Duodenal mucosa (tissue), 2 donors: ENCODE data around the gene C12orf42.

Experiments used
- H3K27ac ChIP-seq: one replicate; pipeline ENCODE4 v1.7.0; 2013; ENCODE audit warnings: low read depth, low read length
- H3K27me3 ChIP-seq, 2 donors: one replicate each; pipeline ENCODE4 v1.7.0; 2013; ENCODE audit warnings: low read length in 2 of 2, control low read depth in 1 of 2; ENCODE audit not compliant: insufficient read depth in 2 of 2, control insufficient read depth in 1 of 2
- H3K36me3 ChIP-seq, 2 donors: one replicate each; pipeline ENCODE4 v1.7.0; 2013; ENCODE audit warnings: low read length in 2 of 2, control low read depth in 1 of 2; ENCODE audit not compliant: insufficient read depth in 2 of 2, control insufficient read depth in 1 of 2
- H3K4me1 ChIP-seq, 2 donors: one replicate each; pipeline ENCODE4 v1.7.0; 2013; ENCODE audit warnings: low read length in 2 of 2, control low read depth in 1 of 2; ENCODE audit not compliant: insufficient read depth in 2 of 2, control insufficient read depth in 1 of 2
- H3K4me3 ChIP-seq, 2 donors: one replicate each; pipeline ENCODE4 v1.7.0; 2013; ENCODE audit warnings: low read length in 2 of 2, low read depth in 1 of 2
- H3K9ac ChIP-seq, 2 donors: one replicate each; pipeline ENCODE4 v1.7.0; 2013; ENCODE audit warnings: low read length in 2 of 2, low read depth in 1 of 2
- H3K9me3 ChIP-seq, 2 donors: one replicate each; pipeline ENCODE4 v1.7.0; 2013; ENCODE audit warnings: low read length in 2 of 2, control low read depth in 1 of 2; ENCODE audit not compliant: control insufficient read depth in 1 of 2

C12orf42 gene

DNA sequence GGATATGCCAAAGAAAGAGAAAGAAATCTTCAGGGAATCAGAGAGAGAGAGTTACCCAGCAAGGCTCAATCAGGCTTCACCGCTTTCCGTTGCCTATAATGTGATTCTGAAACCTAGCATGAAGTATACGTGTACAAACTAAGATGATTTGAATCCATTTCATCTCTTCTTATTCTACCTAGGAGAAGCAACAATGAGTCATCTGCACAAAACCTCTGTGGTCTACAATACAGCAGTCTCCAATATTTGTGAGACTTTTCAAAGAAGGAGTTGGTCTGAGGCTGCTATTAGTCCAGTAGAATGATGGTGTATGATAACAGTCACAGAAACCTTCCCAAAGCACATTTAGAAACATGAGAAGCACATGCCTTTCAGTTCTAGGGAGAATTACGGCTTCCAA is 141.9 kb downstream of the C12orf42 start:
- H3K9me3 ChIP-seq, result no peaks in the 10 kb centered on the region
- H3K9ac ChIP-seq, result no peak overlapping the region
- no peaks in the 10 kb centered on the region for H3K27me3 ChIP-seq
- no peak overlapping the region for H3K4me3 ChIP-seq
- H3K36me3 ChIP-seq, result no peaks in the 10 kb centered on the region
- no peaks in the 10 kb centered on the region for H3K4me1 ChIP-seq
- H3K27ac ChIP-seq, result no peak overlapping the region

- Histone ChIP-seq H3K4me1 (no peaks in the 10 kb centered on the region), H3K4me3 (no peak overlapping the region), H3K27ac (no peak overlapping the region), H3K9me3 (no peaks in the 10 kb centered on the region), H3K27me3 (no peaks in the 10 kb centered on the region), H3K36me3 (no peaks in the 10 kb centered on the region), H3K9ac (no peak overlapping the region)
These were observed 145.7 kb downstream of the C12orf42 start for GRCh38 chr12:103350116-103350515.

GRCh38 chr12:103348935-103349334 is 146.8 kb downstream of the C12orf42 start:
- no peak overlapping the region for H3K27ac ChIP-seq
- H3K27me3 ChIP-seq, result no peaks in the 10 kb centered on the region
- no peaks in the 10 kb centered on the region for H3K4me1 ChIP-seq
- no peaks in the 10 kb centered on the region for H3K36me3 ChIP-seq
- no peaks in the 10 kb centered on the region for H3K9me3 ChIP-seq
- no peak overlapping the region for H3K9ac ChIP-seq
- H3K4me3 ChIP-seq, result no peak overlapping the region

GRCh38 chr12:103336940-103337339 is 158.8 kb downstream of the C12orf42 start:
- Histone ChIP-seq H3K9me3 (no peaks in the 10 kb centered on the region), H3K36me3 (no peaks in the 10 kb centered on the region), H3K27ac (no peak overlapping the region), H3K4me3 (no peak overlapping the region), H3K27me3 (no peaks in the 10 kb centered on the region), H3K4me1 (no peaks in the 10 kb centered on the region), H3K9ac (no peak overlapping the region)

GRCh38 chr12:103334466-103334865 is 161.3 kb downstream of the C12orf42 start:
- H3K4me1 ChIP-seq, result no peaks in the 10 kb centered on the region
- no peaks in the 10 kb centered on the region for H3K27me3 ChIP-seq
- H3K36me3 ChIP-seq, result no peaks in the 10 kb centered on the region
- H3K27ac ChIP-seq, result no peak overlapping the region
- H3K9ac ChIP-seq, result no peak overlapping the region
- H3K4me3 ChIP-seq, result no peak overlapping the region
- H3K9me3 ChIP-seq, result no peaks in the 10 kb centered on the region

- H3K27ac ChIP-seq, result no peak overlapping the region
These were observed 162.1 kb downstream of the C12orf42 start for GRCh38 chr12:103333676-103334075.

DNA sequence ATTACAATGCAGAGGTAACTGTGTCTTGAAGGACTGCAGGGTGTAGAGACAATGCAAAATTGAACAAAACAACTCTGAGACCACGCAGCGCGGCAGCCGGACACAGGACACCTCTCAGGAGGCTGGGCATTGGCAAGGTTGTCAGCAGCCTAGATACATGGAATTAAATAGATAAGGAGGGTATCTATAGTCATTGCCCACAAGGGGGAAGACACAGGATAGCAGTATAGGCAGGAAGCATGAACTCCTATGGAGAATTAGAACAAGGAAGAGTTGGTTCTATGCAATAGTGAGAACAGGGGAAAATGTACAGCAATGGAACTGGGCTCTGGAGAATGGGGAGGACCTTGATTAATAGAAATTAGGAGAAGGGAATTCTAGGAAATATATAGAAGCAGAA is 164.1 kb downstream of the C12orf42 start:
- no peak overlapping the region for H3K27ac ChIP-seq
- no peaks in the 10 kb centered on the region for H3K27me3 ChIP-seq
- no peak overlapping the region for H3K9ac ChIP-seq
- no peaks in the 10 kb centered on the region for H3K4me1 ChIP-seq
- no peaks in the 10 kb centered on the region for H3K9me3 ChIP-seq
- H3K4me3 ChIP-seq, result no peak overlapping the region
- no peaks in the 10 kb centered on the region for H3K36me3 ChIP-seq

More at GRCh38 chr12:103333676-103334075, 162.1 kb downstream of the C12orf42 start:
- Histone ChIP-seq H3K4me3 (no peak overlapping the region), H3K36me3 (no peaks in the 10 kb centered on the region), H3K27me3 (no peaks in the 10 kb centered on the region), H3K9ac (no peak overlapping the region), H3K4me1 (no peaks in the 10 kb centered on the region), H3K9me3 (no peaks in the 10 kb centered on the region)

GRCh38 chr12:103330672-103331071 is 165.1 kb downstream of the C12orf42 start:
- Histone ChIP-seq H3K4me1 (no peaks in the 10 kb centered on the region), H3K27me3 (no peaks in the 10 kb centered on the region), H3K27ac (no peak overlapping the region), H3K9ac (no peak overlapping the region), H3K9me3 (no peaks in the 10 kb centered on the region), H3K36me3 (no peaks in the 10 kb centered on the region), H3K4me3 (no peak overlapping the region)

- H3K36me3 ChIP-seq, result no peaks in the 10 kb centered on the region
- H3K4me3 ChIP-seq, result no peak overlapping the region
- H3K4me1 ChIP-seq, result no peaks in the 10 kb centered on the region
- H3K9me3 ChIP-seq, result no peaks in the 10 kb centered on the region
- H3K9ac ChIP-seq, result no peak overlapping the region
- no peaks in the 10 kb centered on the region for H3K27me3 ChIP-seq
- H3K27ac ChIP-seq, result no peak overlapping the region
These were observed 168.1 kb downstream of the C12orf42 start for GRCh38 chr12:103327676-103328075.

GRCh38 chr12:103326190-103326589 is 169.6 kb downstream of the C12orf42 start:
- Histone ChIP-seq H3K27ac (no peak overlapping the region), H3K27me3 (no peaks in the 10 kb centered on the region), H3K4me1 (no peaks in the 10 kb centered on the region), H3K9me3 (no peaks in the 10 kb centered on the region), H3K4me3 (no peak overlapping the region), H3K9ac (no peak overlapping the region), H3K36me3 (no peaks in the 10 kb centered on the region)

GRCh38 chr12:103318566-103318965 is 177.2 kb downstream of the C12orf42 start:
- H3K9me3 ChIP-seq, result no peaks in the 10 kb centered on the region

More at GRCh38 chr12:103318566-103318965, 177.2 kb downstream of the C12orf42 start:
- Histone ChIP-seq H3K4me1 (no peaks in the 10 kb centered on the region), H3K36me3 (no peaks in the 10 kb centered on the region), H3K27ac (no peak overlapping the region), H3K27me3 (no peaks in the 10 kb centered on the region), H3K9ac (no peak overlapping the region), H3K4me3 (no peak overlapping the region)
